Measurements from ENCODE around the gene LEPR.

Gene LEPR

GRCh38 chr1:65456481-65456880 is 36.0 kb downstream of the LEPR start:
- no peaks in the 10 kb centered on the region for H4K20me1 ChIP-seq (ENCODE audit: insufficient read depth, low read length)
- H2AFZ ChIP-seq (ENCODE audit: low read length), result no peak overlapping the region
- no peak overlapping the region for H3K4me3 ChIP-seq (ENCODE audit: low read length)
- H3K9me3 ChIP-seq (replicated peaks; ENCODE audit: insufficient read depth, low read length), result no peaks in the 10 kb centered on the region
- TF ChIP-seq CTCF (IDR thresholded peaks at IDR 0.05; ENCODE audit: low read length), result no peak
- no peak for TF ChIP-seq EZH2phosphoT487 (IDR thresholded peaks at IDR 0.05; ENCODE audit: low read length)
- no peak for TF ChIP-seq EZH2 (optimal IDR thresholded peaks at IDR 0.05; ENCODE audit: low read depth, low read length)
- no peaks in the 10 kb centered on the region for H3K9me2 ChIP-seq (replicated peaks; ENCODE audit: insufficient read depth, low read length)
- H3K79me2 ChIP-seq (ENCODE audit: low read length), result no peaks in the 10 kb centered on the region
- H3K9ac ChIP-seq (ENCODE audit: low read length), result no peak overlapping the region
- no peak overlapping the region for H3K4me2 ChIP-seq (ENCODE audit: low read depth, low read length)
- H3F3A ChIP-seq (ENCODE audit: insufficient read depth, low read length), result no peaks in the 10 kb centered on the region
- H3K27me3 ChIP-seq (replicated peaks; ENCODE audit: insufficient read depth, low read length), result no peaks in the 10 kb centered on the region
- no peak overlapping the region for H3K27ac ChIP-seq (ENCODE audit: low read length)
- H3K4me1 ChIP-seq (ENCODE audit: low read length), result no peaks in the 10 kb centered on the region
- DNase-seq, result no peak
- H3K36me3 ChIP-seq (replicated peaks; ENCODE audit: insufficient read depth, low read length), result no peaks in the 10 kb centered on the region

GRCh38 chr1:65457868-65458267 is 37.4 kb downstream of the LEPR start:
- TF ChIP-seq EZH2phosphoT487 (IDR thresholded peaks at IDR 0.05; ENCODE audit: low read length) (no peak), EZH2 (optimal IDR thresholded peaks at IDR 0.05; ENCODE audit: low read depth, low read length) (no peak), CTCF (IDR thresholded peaks at IDR 0.05; ENCODE audit: low read length) (no peak)
- H3K9me2 ChIP-seq (replicated peaks; ENCODE audit: insufficient read depth, low read length), result no peaks in the 10 kb centered on the region

GRCh38 chr1:65458730-65459396 is 38.4 kb downstream of the LEPR start:
- H3K9ac ChIP-seq (ENCODE audit: low read length), result no peak overlapping the region
- no peak overlapping the region for H3K4me3 ChIP-seq (ENCODE audit: low read length)
- no peak overlapping the region for H2AFZ ChIP-seq (ENCODE audit: low read length)

More at GRCh38 chr1:65457868-65458267, 37.4 kb downstream of the LEPR start:
- Histone ChIP-seq H2AFZ (ENCODE audit: low read length) (no peak overlapping the region), H3K27ac (ENCODE audit: low read length) (no peak overlapping the region), H4K20me1 (ENCODE audit: insufficient read depth, low read length) (no peaks in the 10 kb centered on the region), H3K4me1 (ENCODE audit: low read length) (no peaks in the 10 kb centered on the region), H3K27me3 (replicated peaks; ENCODE audit: insufficient read depth, low read length) (no peaks in the 10 kb centered on the region), H3K4me2 (ENCODE audit: low read depth, low read length) (no peak overlapping the region), H3K9ac (ENCODE audit: low read length) (no peak overlapping the region), H3K36me3 (replicated peaks; ENCODE audit: insufficient read depth, low read length) (no peaks in the 10 kb centered on the region), H3K79me2 (ENCODE audit: low read length) (no peaks in the 10 kb centered on the region), H3K9me3 (replicated peaks; ENCODE audit: insufficient read depth, low read length) (no peaks in the 10 kb centered on the region), H3F3A (ENCODE audit: insufficient read depth, low read length) (no peaks in the 10 kb centered on the region), H3K4me3 (ENCODE audit: low read length) (no peak overlapping the region)
- no peak for DNase-seq

More at GRCh38 chr1:65458730-65459396, 38.4 kb downstream of the LEPR start:
- no peak for DNase-seq
- H3K36me3 ChIP-seq (replicated peaks; ENCODE audit: insufficient read depth, low read length), result no peaks in the 10 kb centered on the region
- no peaks in the 10 kb centered on the region for H3K4me1 ChIP-seq (ENCODE audit: low read length)
- no peak overlapping the region for H3K27ac ChIP-seq (ENCODE audit: low read length)
- TF ChIP-seq EZH2 (optimal IDR thresholded peaks at IDR 0.05; ENCODE audit: low read depth, low read length), result no peak
- TF ChIP-seq EZH2phosphoT487 (IDR thresholded peaks at IDR 0.05; ENCODE audit: low read length), result no peak
- no peak for TF ChIP-seq CTCF (IDR thresholded peaks at IDR 0.05; ENCODE audit: low read length)
- no peaks in the 10 kb centered on the region for H3K9me2 ChIP-seq (replicated peaks; ENCODE audit: insufficient read depth, low read length)
- no peaks in the 10 kb centered on the region for H4K20me1 ChIP-seq (ENCODE audit: insufficient read depth, low read length)
- no peaks in the 10 kb centered on the region for H3K79me2 ChIP-seq (ENCODE audit: low read length)
- H3K27me3 ChIP-seq (replicated peaks; ENCODE audit: insufficient read depth, low read length), result no peaks in the 10 kb centered on the region
- H3F3A ChIP-seq (ENCODE audit: insufficient read depth, low read length), result no peaks in the 10 kb centered on the region
- no peaks in the 10 kb centered on the region for H3K9me3 ChIP-seq (replicated peaks; ENCODE audit: insufficient read depth, low read length)
- H3K4me2 ChIP-seq (ENCODE audit: low read depth, low read length), result no peak overlapping the region
